ENCODE measurements around the gene ANKS1B. TPM values are rescaled to one million over a fixed set of nuclear protein-coding genes. Genes with fewer than 3 reads are reported as not detected.

Gene ANKS1B
- total RNA-seq, 1 experiment from 2014 or later = 0.54 TPM

- no peak overlapping the region for H3K4me3 ChIP-seq (replicated peaks in 1 of 2; ENCODE audit: low read depth in 1 of 2, low read length in 2 of 2)
- no peaks in the 10 kb centered on the region for H4K20me1 ChIP-seq (ENCODE audit: insufficient read depth)
- no peak overlapping the region for H3K27ac ChIP-seq (ENCODE audit: low read depth, low read length)
- ChIA-PET RAD21 (ENCODE audit: low non-redundant PET in 1 of 2, low total read pairs in 2 of 2, uncharacterized antibody in 2 of 2, unreplicated experiment in 2 of 2) (no interaction called here), POLR2A (no interaction called here), CTCF (no interaction called here)
- ATAC-seq (no peak), DNase-seq (ENCODE audit: low read depth, low spot score) (no peak)
- no peaks in the 10 kb centered on the region for H3K4me1 ChIP-seq (ENCODE audit: control insufficient read depth in 1 of 2, insufficient read depth in 2 of 2, low read length in 2 of 2)
- intact Hi-C loops (cut with micrococcal nuclease) = no loop called here
- BruUV-seq (replicated peaks) = no TSS peak
- H3K9ac ChIP-seq (ENCODE audit: low read length) = no peak overlapping the region
- H3K4me2 ChIP-seq (ENCODE audit: low read length) = no peak overlapping the region
- H2AFZ ChIP-seq (ENCODE audit: low read depth, low read length, poor library complexity, severe bottlenecking) = no peak overlapping the region
- no peaks in the 10 kb centered on the region for H3K36me3 ChIP-seq (ENCODE audit: control insufficient read depth in 1 of 2, insufficient read depth in 2 of 2, low read length in 2 of 2)
- H3K79me2 ChIP-seq (ENCODE audit: insufficient read depth, low read length) = no peaks in the 10 kb centered on the region
- no peaks in the 10 kb centered on the region for H3K9me3 ChIP-seq (ENCODE audit: control insufficient read depth in 1 of 2, insufficient read depth in 1 of 2, low read depth in 1 of 2, low read length in 2 of 2)
- TF ChIP-seq ZFX (IDR thresholded peaks at IDR 0.05) (no peak), JUND (IDR thresholded peaks at IDR 0.05) (no peak), CTCF (IDR thresholded peaks at IDR 0.05 in 2 of 3, conservative IDR thresholded peaks at IDR 0.05 in 1 of 3; ENCODE audit: borderline replicate concordance in 1 of 3, insufficient read depth in 1 of 3, low read depth in 2 of 3, low read length in 2 of 3) (no peak), FOSL1 (IDR thresholded peaks at IDR 0.05; ENCODE audit: low read depth) (no peak), EZH2phosphoT487 (IDR thresholded peaks at IDR 0.05; ENCODE audit: borderline replicate concordance) (no peak), CBX3 (IDR thresholded peaks at IDR 0.05; ENCODE audit: low read depth) (no peak), POLR2AphosphoS5 (IDR thresholded peaks at IDR 0.05; ENCODE audit: low read depth, low read length) (no peak), POLR2A (IDR thresholded peaks at IDR 0.05; ENCODE audit: borderline replicate concordance, extremely low read depth, insufficient read depth, insufficient read length) (no peak)
- TF ChIP-seq, protein P1, sequence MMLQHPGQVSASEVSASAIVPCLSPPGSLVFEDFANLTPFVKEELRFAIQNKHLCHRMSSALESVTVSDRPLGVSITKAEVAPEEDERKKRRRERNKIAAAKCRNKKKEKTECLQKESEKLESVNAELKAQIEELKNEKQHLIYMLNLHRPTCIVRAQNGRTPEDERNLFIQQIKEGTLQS (IDR thresholded peaks at IDR 0.05) = no peak
- H3K27me3 ChIP-seq (ENCODE audit: insufficient read depth, low read length) = peaks cover 12% of the 10 kb centered on the region
- no peaks in the 10 kb centered on the region for H3K9me2 ChIP-seq (ENCODE audit: insufficient read depth)
These were observed 1212.7 kb downstream of the ANKS1B start for GRCh38 chr12:98771811-98772752.

Measured in HCT116 (cell line).